SK-N-MC (cell line): Measurements from ENCODE around the gene TNFRSF18.

Experiments
- EZH2 ChIP-seq: fragments of 200-600 bp; sonication (generic); IDR thresholded peaks from one replicate; pipeline ENCODE4 v1.6.1; 2017; ENCODE audit warnings: antibody characterized with exemption
- FOXP2 ChIP-seq: optimal IDR thresholded peaks from 2 replicates; pipeline ENCODE3; 2011; ENCODE audit warnings: mild to moderate bottlenecking, moderate library complexity; ENCODE audit not compliant: insufficient read depth; ENCODE audit errors: extremely low read length, control extremely low read depth
- POLR2AphosphoS5 ChIP-seq: IDR thresholded peaks from 2 replicates; pipeline ENCODE4 v1.6.1; 2012; ENCODE audit warnings: mild to moderate bottlenecking, low read depth, low read length, borderline replicate concordance

DNA sequence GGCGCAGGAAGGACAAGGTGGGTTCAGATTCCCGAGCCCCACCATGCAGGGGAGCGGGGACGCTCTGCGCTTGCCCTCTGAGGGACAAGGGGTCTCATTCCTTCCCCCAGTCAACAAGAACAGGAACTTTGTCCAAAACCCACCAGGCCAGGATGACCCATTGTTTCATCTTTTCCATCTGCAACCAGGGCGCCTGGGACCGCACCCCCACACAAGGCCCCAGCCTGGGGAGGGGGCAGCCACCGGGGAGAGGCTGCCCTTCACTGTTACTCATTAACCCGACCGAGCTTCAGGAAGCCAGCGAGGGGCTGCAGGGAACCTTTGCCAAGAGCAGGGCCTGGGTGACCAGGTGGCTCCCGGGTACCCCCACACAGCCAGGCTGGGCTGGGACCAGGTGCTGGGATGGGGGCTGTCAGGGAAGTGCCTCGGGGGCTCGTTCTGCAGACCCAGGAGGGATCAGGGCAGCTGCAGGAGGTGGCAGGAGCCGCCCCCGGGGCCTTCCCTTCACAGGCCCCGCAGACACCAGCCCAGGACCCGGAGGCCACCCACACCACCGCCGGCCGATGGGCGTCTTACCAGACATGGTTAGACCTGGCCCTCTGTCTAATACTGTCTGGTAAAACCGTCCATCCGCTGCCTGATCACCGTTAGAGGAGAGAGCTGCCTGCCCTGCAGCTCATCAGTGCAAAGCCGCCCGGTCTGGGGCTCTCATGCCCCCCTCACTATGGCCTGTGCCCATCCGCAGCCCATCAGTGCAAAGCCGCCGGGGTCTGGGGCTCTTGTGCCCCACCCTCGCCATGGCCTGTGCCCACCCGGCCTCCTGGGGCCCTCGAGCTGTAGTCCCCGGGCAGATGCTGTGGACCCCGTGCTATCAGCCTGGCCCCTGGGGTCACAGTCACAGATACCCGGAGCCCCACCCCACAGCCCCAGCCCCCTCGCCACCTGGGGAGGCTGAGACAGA, 37.7 kb downstream of the TNFRSF18 start:
- TF ChIP-seq POLR2AphosphoS5 (no peak), EZH2 (no peak), FOXP2 (no peak)
